Hepatocyte (in vitro differentiated cells): ENCODE measurements around the gene WDR88. TPM values are rescaled to one million over a fixed set of nuclear protein-coding genes. Genes with fewer than 3 reads are reported as not detected.
"Not testable (repeated sequence)": the region's sequence is repeated elsewhere in the genome, so short reads cannot be mapped to it uniquely, and the experiment has no call there.

Experiments used
- DNase-seq: peaks from one replicate; pipeline ENCODE4 v3.0.0-alpha.2; 2016; ENCODE audit warnings: low spot score
- H2AFZ ChIP-seq: fragments of 200-600 bp; sonication (generic); 2 replicates; pipeline ENCODE4 v1.6.0; 2016; ENCODE audit warnings: antibody characterized with exemption, mild to moderate bottlenecking
- H3K27ac ChIP-seq: fragments of 200-600 bp; sonication (generic); 2 replicates; pipeline ENCODE4 v1.5.1; 2016; ENCODE audit warnings: mild to moderate bottlenecking
- H3K27me3 ChIP-seq: fragments of 200-600 bp; sonication (generic); 2 replicates; pipeline ENCODE4 v1.6.1; 2016
- H3K36me3 ChIP-seq: fragments of 200-600 bp; sonication (generic); replicated peaks from 2 replicates; pipeline ENCODE4 v1.5.1; 2016; ENCODE audit warnings: low read depth; ENCODE audit not compliant: insufficient read depth
- H3K4me1 ChIP-seq: fragments of 200-600 bp; sonication (generic); 2 replicates; pipeline ENCODE4 v1.5.1; 2016; ENCODE audit warnings: mild to moderate bottlenecking, moderate library complexity; ENCODE audit not compliant: insufficient read depth
- H3K4me2 ChIP-seq: fragments of 200-600 bp; sonication (generic); 2 replicates; pipeline ENCODE4 v1.6.0; 2016
- H3K4me3 ChIP-seq: fragments of 200-600 bp; sonication (generic); 2 replicates; pipeline ENCODE4 v1.5.1; 2016; ENCODE audit warnings: mild to moderate bottlenecking
- H3K79me2 ChIP-seq: fragments of 200-600 bp; sonication (generic); 2 replicates; pipeline ENCODE4 v1.6.0; 2017; ENCODE audit warnings: mild to moderate bottlenecking
- H3K9me2 ChIP-seq: fragments of 200-600 bp; sonication (generic); replicated peaks from 2 replicates; pipeline ENCODE4 v1.6.0; 2017; ENCODE audit warnings: mild to moderate bottlenecking; ENCODE audit not compliant: insufficient read depth
- H3K9me3 ChIP-seq: fragments of 200-600 bp; sonication (generic); 2 replicates; pipeline ENCODE4 v1.5.1; 2016; ENCODE audit warnings: low read depth, mild to moderate bottlenecking
- H4K20me1 ChIP-seq: fragments of 200-600 bp; sonication (generic); 2 replicates; pipeline ENCODE4 v1.6.0; 2016; ENCODE audit warnings: mild to moderate bottlenecking; ENCODE audit not compliant: insufficient read depth, poor library complexity, severe bottlenecking
- CTCF ChIP-seq: fragments of 200-600 bp; sonication (generic); IDR thresholded peaks from 2 replicates; pipeline ENCODE4 v1.5.1; 2016; ENCODE audit warnings: antibody characterized with exemption, mild to moderate bottlenecking; ENCODE audit not compliant: poor library complexity
- EZH2 ChIP-seq: fragments of 200-600 bp; sonication (generic); IDR thresholded peaks from 2 replicates; pipeline ENCODE4 v1.6.1; 2016; ENCODE audit warnings: antibody characterized with exemption, mild to moderate bottlenecking, borderline replicate concordance
- EZH2phosphoT487 ChIP-seq: fragments of 200-600 bp; sonication (generic); IDR thresholded peaks from one replicate; pipeline ENCODE4 v1.6.1; 2018; ENCODE audit warnings: antibody characterized with exemption, mild to moderate bottlenecking, low read depth, moderate library complexity; ENCODE audit not compliant: unreplicated experiment, severe bottlenecking
- WGBS: methylation state at CpG from one replicate; pipeline ENCODE4 v1.1.6; 2016; ENCODE audit warnings: low lambda C conversion rate; ENCODE audit errors: missing lambda C conversion rate; 5-methylcytosine and 5-hydroxymethylcytosine counted together
- polyA plus RNA-seq: library from polyadenylated mRNA; unstranded; fragments of >200 nt; fragmentation: Nextera tagmentation; extraction: Ambion mirVana; gene quantifications from 2 replicates; pipeline ENCODE4 v1.2.1, GENCODE V29; 2016
- total RNA-seq: library from RNA; depleted of rRNA; stranded (reverse); fragments of >200 nt; gene quantifications from 2 replicates; pipeline ENCODE4 v1.2.3, GENCODE V29; 2014

The WDR88 gene
- total and polyA plus RNA-seq, 2 experiments from 2014 or later = 0.11 TPM; not detected in 1

GRCh38 chr19:33125929-33126388, 6.0 kb upstream of the WDR88 start:
- no peak overlapping the region for H3K4me2 ChIP-seq
- H3K4me1 ChIP-seq = no peaks in the 10 kb centered on the region
- H3K9me3 ChIP-seq = no peaks in the 10 kb centered on the region
- H3K27me3 ChIP-seq = no peaks in the 10 kb centered on the region
- no peak overlapping the region for H2AFZ ChIP-seq
- no peak overlapping the region for H3K4me3 ChIP-seq
- TF ChIP-seq CTCF (peak; percentile 75), EZH2 (no peak)
- H4K20me1 ChIP-seq = no peaks in the 10 kb centered on the region
- 47% methylated on average over 12 of the region's 12 CpGs for WGBS
- H3K36me3 ChIP-seq = no peaks in the 10 kb centered on the region
- no peaks in the 10 kb centered on the region for H3K79me2 ChIP-seq
- no peaks in the 10 kb centered on the region for H3K9me2 ChIP-seq
- peak; percentile 80 for DNase-seq
- no peak overlapping the region for H3K27ac ChIP-seq

GRCh38 chr19:33126712-33127111, 5.2 kb upstream of the WDR88 start:
- not testable (repeated sequence) for H3K27ac ChIP-seq, H3K9me3 ChIP-seq, H3K9me2 ChIP-seq, H2AFZ ChIP-seq, H3K4me2 ChIP-seq, H3K27me3 ChIP-seq, H4K20me1 ChIP-seq, H3K4me1 ChIP-seq, H3K79me2 ChIP-seq, DNase-seq, H3K4me3 ChIP-seq, H3K36me3 ChIP-seq
- WGBS = 98% methylated on average over 8 of the region's 8 CpGs

- no peaks in the 10 kb centered on the region for H3K4me1 ChIP-seq
- no peaks in the 10 kb centered on the region for H3K27me3 ChIP-seq
- no peaks in the 10 kb centered on the region for H3K36me3 ChIP-seq
- 91% methylated on average over 6 of the region's 6 CpGs for WGBS
- no peak overlapping the region for H3K4me2 ChIP-seq
- no peaks in the 10 kb centered on the region for H3K9me2 ChIP-seq
- no peak for DNase-seq
- no peaks in the 10 kb centered on the region for H4K20me1 ChIP-seq
- no peaks in the 10 kb centered on the region for H3K9me3 ChIP-seq
- no peak overlapping the region for H3K4me3 ChIP-seq
- H3K27ac ChIP-seq = no peak overlapping the region
- no peak for TF ChIP-seq EZH2phosphoT487
- no peak for TF ChIP-seq CTCF
- TF ChIP-seq EZH2 = no peak
- H3K79me2 ChIP-seq = no peaks in the 10 kb centered on the region
- no peak overlapping the region for H2AFZ ChIP-seq
Measured at GRCh38 chr19:33129901-33130300, 2.0 kb upstream of the WDR88 start.

GRCh38 chr19:33130433-33130832, 1.5 kb upstream of the WDR88 start:
- 95% methylated on average over 6 of the region's 6 CpGs for WGBS
- no peaks in the 10 kb centered on the region for H3K36me3 ChIP-seq

GRCh38 chr19:33132425-33132824, 511 bp downstream of the WDR88 start:
- Histone ChIP-seq H3K27me3 (peaks cover 3% of the 10 kb centered on the region), H3K9me2 (no peaks in the 10 kb centered on the region), H3K4me1 (no peaks in the 10 kb centered on the region), H3K4me2 (no peak overlapping the region), H3K79me2 (no peaks in the 10 kb centered on the region), H3K9me3 (no peaks in the 10 kb centered on the region), H2AFZ (no peak overlapping the region), H3K27ac (no peak overlapping the region), H4K20me1 (no peaks in the 10 kb centered on the region), H3K4me3 (no peak overlapping the region), H3K36me3 (no peaks in the 10 kb centered on the region)
- TF ChIP-seq EZH2 (no peak), CTCF (peak; percentile 12)
- DNase-seq = no peak
- WGBS = 90% methylated on average over 15 of the region's 15 CpGs

More at GRCh38 chr19:33130433-33130832, 1.5 kb upstream of the WDR88 start:
- H2AFZ ChIP-seq = no peak overlapping the region
- no peaks in the 10 kb centered on the region for H3K9me2 ChIP-seq
- no peaks in the 10 kb centered on the region for H3K9me3 ChIP-seq
- no peak overlapping the region for H3K27ac ChIP-seq
- H3K4me2 ChIP-seq = no peak overlapping the region
- TF ChIP-seq EZH2 = no peak
- no peak overlapping the region for H3K4me3 ChIP-seq
- H4K20me1 ChIP-seq = no peaks in the 10 kb centered on the region
- H3K27me3 ChIP-seq = peaks cover 3% of the 10 kb centered on the region
- DNase-seq = no peak
- H3K4me1 ChIP-seq = no peaks in the 10 kb centered on the region
- no peaks in the 10 kb centered on the region for H3K79me2 ChIP-seq
